ENCODE measurements around the gene FES.

FES gene

DNA sequence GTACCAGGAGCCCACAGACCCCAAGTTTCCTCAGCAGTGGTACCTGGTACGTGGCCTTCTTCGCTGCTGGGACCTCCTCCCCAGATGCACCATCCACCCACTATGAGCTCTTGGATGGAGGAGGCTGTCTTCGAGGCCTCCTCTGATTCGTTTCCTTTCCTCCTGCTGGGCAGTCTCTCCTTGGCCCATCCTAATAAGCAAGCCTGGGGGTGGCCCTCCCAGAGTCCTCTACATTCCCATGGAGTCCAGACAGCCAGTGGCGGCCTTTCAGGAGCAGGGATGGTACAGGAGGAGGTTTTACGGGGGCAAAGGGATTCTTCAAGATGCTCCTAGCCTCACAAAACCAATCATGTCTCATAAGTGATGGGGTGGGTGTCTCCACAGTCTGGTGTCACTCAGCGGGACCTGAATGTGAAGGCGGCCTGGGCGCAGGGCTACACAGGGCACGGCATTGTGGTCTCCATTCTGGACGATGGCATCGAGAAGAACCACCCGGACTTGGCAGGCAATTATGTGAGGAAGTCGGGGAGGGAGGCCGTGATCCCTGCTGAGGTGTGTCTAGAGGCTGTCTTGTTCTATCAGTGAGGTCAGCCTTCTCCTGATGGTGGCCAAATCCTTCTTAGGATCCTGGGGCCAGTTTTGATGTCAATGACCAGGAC is 7.7 kb upstream of the FES start:
- DNase-seq (ENCODE audit: low read depth): no peak

DNA sequence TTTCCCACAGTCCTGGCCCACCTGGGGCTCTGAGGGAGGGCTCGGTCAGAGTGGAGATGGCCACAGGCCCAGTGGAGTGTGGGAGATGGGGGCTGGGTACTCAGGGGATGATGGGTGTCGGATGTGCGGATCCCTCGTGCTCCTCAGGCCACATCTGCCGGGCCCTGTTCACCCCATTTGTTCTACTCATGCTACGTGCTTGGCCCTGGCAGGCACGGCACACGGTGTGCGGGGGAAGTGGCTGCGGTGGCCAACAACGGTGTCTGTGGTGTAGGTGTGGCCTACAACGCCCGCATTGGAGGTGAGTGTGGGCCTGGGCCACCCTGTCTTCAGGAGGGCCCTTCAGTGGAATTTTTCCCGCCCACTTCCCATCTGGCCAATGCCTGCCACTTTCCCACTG is 7.0 kb upstream of the FES start:
- no peak for DNase-seq (ENCODE audit: low read depth)

DNA sequence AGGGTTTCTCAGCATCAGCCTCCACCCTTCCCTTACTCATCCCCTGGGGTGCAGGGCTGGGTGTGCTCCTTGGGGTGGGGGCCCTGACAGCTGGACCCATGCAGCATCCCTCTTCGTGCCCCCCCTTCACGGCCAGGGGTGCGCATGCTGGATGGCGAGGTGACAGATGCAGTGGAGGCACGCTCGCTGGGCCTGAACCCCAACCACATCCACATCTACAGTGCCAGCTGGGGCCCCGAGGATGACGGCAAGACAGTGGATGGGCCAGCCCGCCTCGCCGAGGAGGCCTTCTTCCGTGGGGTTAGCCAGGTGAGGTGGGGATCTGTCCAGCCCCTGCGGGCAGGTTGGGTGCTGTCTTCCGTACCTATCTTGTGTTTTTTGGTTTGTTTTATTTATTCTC is 6.3 kb upstream of the FES start:
- DNase-seq (ENCODE audit: low read depth): no peak

DNA sequence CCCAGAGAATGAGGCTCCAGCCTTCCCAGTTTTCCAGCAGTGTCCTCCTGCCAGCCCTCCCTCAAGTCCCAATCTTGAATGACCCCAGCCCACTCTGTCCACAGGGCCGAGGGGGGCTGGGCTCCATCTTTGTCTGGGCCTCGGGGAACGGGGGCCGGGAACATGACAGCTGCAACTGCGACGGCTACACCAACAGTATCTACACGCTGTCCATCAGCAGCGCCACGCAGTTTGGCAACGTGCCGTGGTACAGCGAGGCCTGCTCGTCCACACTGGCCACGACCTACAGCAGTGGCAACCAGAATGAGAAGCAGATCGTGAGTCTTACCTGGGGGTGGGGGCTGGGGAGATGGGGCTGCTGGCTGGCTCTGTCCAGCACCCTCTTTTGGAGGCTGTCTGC is 5.6 kb upstream of the FES start:
- DNase-seq (ENCODE audit: low read depth): no peak

DNA sequence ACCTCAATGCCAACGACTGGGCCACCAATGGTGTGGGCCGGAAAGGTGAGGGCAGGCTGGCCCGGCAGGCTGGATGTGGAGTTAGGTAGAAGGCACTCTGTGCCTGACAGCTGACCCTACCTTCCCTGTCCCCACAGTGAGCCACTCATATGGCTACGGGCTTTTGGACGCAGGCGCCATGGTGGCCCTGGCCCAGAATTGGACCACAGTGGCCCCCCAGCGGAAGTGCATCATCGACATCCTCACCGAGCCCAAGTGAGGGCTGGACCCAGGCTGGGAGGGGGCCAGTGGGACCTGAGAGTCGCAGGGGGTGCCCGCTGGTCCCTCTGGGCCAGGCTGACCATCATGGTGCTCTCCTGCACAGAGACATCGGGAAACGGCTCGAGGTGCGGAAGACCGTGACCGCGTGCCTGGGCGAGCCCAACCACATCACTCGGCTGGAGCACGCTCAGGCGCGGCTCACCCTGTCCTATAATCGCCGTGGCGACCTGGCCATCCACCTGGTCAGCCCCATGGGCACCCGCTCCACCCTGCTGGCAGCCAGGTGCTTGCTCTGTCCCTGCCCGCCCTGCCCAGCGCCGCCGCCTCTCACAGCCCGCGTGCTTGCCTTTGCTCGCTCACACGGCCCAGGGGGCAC is 4.5 kb upstream of the FES start:
- DNase-seq (ENCODE audit: low read depth): no peak

DNA sequence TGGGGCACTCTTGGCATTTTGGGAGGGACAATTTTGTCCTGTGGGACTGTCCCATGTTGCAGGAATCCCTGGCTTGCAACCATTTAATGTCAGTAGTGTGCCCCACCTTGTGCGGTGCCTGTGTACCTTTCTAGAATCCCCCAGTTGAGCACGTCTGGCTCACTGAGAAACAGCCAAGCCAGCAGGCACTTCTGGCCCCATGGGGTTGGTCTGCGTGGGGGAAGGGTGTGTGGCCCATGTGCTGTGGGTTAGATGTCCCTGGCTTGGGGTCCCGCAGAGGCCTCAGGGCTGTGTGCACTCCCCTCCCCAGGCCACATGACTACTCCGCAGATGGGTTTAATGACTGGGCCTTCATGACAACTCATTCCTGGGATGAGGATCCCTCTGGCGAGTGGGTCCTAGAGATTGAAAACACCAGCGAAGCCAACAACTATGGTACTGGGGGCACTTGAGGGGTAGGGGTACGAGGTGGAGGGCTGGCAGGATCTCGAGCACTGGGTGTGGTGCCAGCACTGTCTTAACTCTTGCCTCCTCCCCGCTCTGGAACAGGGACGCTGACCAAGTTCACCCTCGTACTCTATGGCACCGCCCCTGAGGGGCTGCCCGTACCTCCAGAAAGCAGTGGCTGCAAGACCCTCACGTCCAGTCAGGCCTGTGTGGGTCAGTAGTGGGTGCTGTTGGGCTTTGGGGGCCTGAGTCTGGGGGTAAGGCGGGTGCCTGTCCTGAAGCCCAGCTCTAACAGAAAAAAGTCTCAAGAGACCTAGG is 3.7 kb upstream of the FES start:
- no peak for DNase-seq (ENCODE audit: low read depth)

DNA sequence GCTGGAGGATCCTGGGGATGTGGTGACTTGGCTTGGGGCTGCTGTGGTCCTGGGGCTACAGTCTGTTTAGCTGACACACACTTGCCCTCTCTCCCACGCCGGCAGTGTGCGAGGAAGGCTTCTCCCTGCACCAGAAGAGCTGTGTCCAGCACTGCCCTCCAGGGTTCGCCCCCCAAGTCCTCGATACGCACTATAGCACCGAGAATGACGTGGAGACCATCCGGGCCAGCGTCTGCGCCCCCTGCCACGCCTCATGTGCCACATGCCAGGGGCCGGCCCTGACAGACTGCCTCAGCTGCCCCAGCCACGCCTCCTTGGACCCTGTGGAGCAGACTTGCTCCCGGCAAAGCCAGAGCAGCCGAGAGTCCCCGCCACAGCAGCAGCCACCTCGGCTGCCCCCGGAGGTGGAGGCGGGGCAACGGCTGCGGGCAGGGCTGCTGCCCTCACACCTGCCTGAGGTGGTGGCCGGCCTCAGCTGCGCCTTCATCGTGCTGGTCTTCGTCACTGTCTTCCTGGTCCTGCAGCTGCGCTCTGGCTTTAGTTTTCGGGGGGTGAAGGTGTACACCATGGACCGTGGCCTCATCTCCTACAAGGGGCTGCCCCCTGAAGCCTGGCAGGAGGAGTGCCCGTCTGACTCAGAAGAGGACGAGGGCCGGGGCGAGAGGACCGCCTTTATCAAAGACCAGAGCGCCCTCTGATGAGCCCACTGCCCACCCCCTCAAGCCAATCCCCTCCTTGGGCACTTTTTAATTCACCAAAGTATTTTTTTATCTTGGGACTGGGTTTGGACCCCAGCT is 2.9 kb upstream of the FES start:
- no peak for DNase-seq (ENCODE audit: low read depth)

DNA sequence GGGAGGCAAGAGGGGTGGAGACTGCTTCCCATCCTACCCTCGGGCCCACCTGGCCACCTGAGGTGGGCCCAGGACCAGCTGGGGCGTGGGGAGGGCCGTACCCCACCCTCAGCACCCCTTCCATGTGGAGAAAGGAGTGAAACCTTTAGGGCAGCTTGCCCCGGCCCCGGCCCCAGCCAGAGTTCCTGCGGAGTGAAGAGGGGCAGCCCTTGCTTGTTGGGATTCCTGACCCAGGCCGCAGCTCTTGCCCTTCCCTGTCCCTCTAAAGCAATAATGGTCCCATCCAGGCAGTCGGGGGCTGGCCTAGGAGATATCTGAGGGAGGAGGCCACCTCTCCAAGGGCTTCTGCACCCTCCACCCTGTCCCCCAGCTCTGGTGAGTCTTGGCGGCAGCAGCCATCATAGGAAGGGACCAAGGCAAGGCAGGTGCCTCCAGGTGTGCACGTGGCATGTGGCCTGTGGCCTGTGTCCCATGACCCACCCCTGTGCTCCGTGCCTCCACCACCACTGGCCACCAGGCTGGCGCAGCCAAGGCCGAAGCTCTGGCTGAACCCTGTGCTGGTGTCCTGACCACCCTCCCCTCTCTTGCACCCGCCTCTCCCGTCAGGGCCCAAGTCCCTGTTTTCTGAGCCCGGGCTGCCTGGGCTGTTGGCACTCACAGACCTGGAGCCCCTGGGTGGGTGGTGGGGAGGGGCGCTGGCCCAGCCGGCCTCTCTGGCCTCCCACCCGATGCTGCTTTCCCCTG is 2.2 kb upstream of the FES start:
- DNase-seq (ENCODE audit: low read depth): no peak

DNA sequence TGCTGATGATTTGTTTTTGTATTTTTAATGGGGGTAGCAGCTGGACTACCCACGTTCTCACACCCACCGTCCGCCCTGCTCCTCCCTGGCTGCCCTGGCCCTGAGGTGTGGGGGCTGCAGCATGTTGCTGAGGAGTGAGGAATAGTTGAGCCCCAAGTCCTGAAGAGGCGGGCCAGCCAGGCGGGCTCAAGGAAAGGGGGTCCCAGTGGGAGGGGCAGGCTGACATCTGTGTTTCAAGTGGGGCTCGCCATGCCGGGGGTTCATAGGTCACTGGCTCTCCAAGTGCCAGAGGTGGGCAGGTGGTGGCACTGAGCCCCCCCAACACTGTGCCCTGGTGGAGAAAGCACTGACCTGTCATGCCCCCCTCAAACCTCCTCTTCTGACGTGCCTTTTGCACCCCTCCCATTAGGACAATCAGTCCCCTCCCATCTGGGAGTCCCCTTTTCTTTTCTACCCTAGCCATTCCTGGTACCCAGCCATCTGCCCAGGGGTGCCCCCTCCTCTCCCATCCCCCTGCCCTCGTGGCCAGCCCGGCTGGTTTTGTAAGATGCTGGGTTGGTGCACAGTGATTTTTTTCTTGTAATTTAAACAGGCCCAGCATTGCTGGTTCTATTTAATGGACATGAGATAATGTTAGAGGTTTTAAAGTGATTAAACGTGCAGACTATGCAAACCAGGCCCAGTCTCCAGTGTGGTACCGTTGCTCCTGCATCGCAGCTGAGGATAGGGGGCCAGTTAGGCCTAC is 1.4 kb upstream of the FES start:
- DNase-seq (ENCODE audit: low read depth): no peak

DNA sequence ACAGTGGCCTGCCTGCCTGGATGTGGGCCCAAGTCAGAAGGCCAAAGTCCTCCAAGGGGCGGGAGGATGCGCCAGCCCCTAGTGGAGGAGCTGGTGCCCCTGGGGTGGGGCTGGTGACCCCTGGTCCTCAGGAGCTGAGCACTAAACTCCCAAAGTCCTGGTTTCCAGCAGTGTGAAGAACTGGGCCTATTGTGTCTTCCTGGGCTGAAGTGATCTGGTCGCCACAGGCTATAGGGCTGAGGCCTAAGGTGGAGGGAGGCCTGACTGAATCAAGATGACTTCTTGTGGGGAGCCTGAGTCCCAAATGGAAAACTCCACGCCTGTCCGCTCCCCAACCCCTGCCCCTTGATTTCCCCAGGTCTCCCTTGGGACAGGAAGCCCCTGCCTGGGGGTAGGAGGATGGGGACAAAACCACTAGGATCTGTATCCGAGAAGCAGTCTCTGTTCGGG is 753 bp upstream of the FES start:
- no peak for DNase-seq (ENCODE audit: low read depth)

DNA sequence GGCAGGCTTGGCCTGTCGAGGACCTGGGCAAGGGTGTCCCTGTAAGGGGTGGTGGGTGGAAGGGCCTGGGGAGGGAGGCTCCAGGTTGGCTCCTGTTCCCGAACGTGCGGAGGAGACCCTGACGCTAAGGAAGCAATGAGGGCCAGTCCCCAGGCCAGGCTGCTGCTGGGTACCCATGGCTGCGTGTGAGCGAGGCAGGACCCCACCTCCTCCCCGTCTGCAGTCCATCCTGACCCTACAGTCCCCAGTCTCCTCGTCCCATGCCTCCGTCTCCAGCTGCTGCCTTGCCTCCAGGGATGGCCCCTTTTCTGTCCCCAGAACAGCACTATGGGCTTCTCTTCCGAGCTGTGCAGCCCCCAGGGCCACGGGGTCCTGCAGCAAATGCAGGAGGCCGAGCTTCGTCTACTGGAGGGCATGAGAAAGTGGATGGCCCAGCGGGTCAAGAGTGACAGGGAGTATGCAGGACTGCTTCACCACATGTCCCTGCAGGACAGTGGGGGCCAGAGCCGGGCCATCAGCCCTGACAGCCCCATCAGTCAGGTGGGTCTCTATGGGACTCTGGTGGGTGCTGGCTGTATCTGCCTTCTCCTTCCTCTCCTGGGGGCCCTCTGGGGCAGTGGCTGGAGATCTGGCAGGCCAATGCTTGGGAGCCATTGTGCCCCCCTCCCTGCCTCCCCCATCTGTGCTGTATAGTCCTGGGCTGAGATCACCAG is 571 bp downstream of the FES start:
- DNase-seq (ENCODE audit: low read depth): no peak

DNA sequence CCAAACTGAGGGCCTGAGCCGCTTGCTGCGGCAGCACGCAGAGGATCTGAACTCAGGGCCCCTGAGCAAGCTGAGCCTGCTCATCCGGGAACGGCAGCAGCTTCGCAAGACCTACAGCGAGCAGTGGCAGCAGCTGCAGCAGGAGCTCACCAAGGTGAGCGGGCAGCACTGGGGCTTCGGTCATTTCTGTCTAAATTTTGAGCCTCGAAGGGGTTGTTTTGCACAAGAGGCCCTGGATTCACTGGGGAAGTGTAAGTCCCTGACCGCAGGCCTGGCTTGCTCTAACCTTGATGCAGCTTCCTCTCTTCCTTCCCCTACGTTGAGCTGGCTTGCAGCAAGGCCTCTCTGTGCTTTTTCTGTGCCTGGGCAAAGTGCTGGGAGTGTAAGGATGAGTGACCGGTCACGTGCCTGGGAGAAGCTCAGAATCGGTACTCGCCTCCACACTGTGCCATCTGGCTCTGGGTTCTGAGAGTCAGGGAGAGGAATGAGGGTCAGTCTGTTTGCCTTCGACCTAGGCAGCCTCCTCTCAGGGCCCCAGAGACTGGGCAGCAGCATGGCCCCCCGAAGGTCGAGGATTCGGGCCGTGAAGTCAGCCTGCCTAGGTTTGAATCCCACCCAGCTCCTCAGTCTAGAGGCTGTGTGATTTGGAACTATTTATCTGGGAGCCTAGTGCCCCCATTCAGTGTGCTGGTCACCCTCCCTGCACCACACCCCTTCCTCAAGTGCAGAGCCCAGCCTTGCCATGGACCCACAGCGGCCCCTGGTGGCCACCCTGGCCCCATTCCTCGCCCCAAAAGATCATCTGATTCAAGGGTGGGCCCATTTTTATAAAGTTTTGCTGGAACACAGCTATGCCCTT is 1.4 kb downstream of the FES start:
- peak; percentile 72 for DNase-seq (ENCODE audit: low read depth)

DNA sequence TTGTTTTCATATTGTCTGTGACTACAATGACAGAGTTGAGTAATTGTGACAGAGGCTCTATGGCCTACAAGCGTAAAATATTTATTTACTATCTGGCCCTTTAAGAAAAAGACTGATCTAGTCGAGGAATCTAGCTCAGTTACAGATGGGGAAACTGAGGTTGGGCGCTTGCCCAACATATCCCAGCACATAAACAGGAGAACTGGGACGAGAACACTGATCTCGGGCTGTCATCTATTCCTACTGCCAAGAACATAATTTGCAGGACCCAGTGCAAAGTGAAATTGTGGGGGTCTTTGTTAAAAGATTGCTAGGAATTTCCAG is 1.9 kb downstream of the FES start:
- no peak for DNase-seq (ENCODE audit: low read depth)

DNA sequence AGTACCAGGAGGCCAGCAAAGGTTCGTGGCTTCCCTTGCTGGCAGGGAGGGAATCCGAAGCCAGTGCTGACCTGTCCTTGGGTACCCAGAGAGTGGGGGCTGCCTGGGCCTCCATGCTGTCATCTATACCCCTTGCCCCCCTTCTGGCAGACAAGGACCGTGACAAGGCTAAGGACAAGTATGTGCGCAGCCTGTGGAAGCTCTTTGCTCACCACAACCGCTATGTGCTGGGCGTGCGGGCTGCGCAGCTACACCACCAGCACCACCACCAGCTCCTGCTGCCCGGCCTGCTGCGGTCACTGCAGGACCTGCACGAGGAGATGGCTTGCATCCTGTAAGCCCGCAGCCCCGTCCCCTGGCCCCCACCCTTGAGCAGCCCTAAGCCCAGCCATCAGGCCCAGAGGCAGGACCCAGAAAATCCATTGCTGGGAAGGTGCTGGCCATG is 2.8 kb downstream of the FES start:
- DNase-seq (ENCODE audit: low read depth): no peak

DNA sequence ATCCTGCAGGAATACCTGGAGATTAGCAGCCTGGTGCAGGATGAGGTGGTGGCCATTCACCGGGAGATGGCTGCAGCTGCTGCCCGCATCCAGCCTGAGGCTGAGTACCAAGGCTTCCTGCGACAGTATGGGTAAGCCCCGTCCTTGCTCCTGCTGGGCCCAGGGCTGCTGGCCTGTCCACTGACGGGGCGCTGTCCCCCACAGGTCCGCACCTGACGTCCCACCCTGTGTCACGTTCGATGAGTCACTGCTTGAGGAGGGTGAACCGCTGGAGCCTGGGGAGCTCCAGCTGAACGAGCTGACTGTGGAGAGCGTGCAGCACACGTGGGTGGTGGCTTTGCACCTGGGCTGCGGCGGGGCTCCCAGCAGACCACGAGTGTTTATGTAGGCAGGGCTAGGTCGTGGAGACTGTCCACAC is 5.0 kb downstream of the FES start:
- no peak for DNase-seq (ENCODE audit: low read depth)

DNA sequence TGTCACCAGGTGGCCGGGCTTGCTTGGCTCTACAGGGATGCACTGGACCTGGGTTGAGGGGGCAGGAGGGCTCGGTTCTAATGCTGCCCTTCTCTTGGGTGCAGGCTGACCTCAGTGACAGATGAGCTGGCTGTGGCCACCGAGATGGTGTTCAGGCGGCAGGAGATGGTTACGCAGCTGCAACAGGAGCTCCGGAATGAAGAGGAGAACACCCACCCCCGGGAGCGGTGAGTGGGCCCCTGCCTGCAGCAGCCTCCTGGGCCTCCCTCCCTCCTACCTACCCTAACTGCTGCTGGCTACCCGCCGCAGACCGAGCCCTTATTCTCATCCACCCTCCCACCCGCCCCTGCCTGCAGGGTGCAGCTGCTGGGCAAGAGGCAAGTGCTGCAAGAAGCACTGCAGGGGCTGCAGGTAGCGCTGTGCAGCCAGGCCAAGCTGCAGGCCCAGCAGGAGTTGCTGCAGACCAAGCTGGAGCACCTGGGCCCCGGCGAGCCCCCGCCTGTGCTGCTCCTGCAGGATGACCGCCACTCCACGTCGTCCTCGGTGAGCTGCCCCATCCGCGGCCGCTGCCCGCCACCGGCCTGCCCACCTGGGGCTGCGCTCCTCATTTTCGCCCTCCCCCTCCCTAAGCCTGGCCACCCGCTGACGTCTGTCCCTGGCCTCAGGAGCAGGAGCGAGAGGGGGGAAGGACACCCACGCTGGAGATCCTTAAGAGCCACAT is 5.6 kb downstream of the FES start:
- DNase-seq (ENCODE audit: low read depth): no peak

DNA sequence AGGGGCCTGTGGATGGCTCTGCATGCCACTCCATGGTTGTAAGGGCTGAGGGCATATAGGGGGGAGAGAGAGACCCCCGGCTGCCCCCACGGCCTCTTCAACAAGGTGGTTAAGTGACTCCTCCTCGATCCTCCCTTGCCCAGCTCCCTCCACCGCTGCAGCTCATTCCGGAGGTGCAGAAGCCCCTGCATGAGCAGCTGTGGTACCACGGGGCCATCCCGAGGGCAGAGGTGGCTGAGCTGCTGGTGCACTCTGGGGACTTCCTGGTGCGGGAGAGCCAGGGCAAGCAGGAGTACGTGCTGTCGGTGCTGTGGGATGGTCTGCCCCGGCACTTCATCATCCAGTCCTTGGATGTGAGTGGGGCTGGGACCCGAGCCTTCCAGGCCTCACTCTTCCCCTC is 6.5 kb downstream of the FES start:
- DNase-seq (ENCODE audit: low read depth): no peak

DNA sequence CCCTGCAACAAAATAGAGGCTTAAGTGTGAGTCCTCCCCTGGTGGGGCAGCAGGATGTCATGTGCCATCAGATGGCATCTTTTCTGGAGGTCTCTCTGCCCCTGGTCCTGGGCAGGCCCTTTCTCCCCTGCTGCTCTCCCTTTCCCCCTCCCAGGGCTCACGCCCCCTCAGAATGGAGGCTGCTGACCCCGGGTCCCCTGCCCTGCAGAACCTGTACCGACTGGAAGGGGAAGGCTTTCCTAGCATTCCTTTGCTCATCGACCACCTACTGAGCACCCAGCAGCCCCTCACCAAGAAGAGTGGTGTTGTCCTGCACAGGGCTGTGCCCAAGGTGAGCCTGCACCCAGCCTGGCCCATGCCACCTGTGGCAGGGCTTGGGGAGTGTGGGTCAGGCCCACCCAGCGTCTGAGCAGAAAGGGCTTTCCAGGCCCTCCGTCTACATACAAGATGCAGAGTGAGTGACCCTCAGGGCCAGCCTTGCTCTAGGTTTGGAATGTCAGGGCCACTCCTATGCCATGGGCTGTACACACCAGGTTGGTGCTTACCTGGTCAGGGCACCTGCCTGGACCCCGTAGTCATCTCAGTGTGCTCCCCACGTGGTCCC is 7.1 kb downstream of the FES start:
- no peak for DNase-seq (ENCODE audit: low read depth)

Data from stimulated activated CD8-positive, alpha-beta memory T cell treated with anti-CD3 and anti-CD28 coated beads, Interleukin-4, amount 100 ng/mL, for 24 hours (primary cell).